ENCODE results near the gene NOVA2.

- TF ChIP-seq CTCF (IDR thresholded peaks at IDR 0.05) (no peak), POLR2A (IDR thresholded peaks at IDR 0.05; ENCODE audit: low read depth) (no peak), POLR2AphosphoS5 (IDR thresholded peaks at IDR 0.05) (peak; percentile 30 to 88)
Measured at GRCh38 chr19:45927565-45928261, 46.0 kb downstream of the NOVA2 start.

Data from esophagus muscularis mucosa (tissue), 3 donors.